ENCODE results near the gene IQCM.

IQCM gene

GRCh38 chr4:149604827-149605226, 210.8 kb downstream of the IQCM start:
- Histone ChIP-seq H3K4me1 (ENCODE audit: control insufficient read depth, insufficient read depth, low read length) (no peaks in the 10 kb centered on the region), H3K4me3 (ENCODE audit: low read depth, low read length) (no peak overlapping the region), H3K36me3 (ENCODE audit: control insufficient read depth in 2 of 2, insufficient read depth in 1 of 2, low read length in 2 of 2) (no peaks in the 10 kb centered on the region), H3K27ac (ENCODE audit: extremely low read depth, low read depth, low read length) (no peak overlapping the region), H3K9me3 (ENCODE audit: control insufficient read depth, insufficient read depth, low read depth, low read length) (no peaks in the 10 kb centered on the region)
- no peak for TF ChIP-seq ZNF654 (tag by site-specific recombination; IDR thresholded peaks at IDR 0.05; ENCODE audit: low read depth)
- no peak for TF ChIP-seq SP7 (tag by site-specific recombination; IDR thresholded peaks at IDR 0.05)
- ChIA-PET POLR2A (no interaction called here), CTCF (no interaction called here)

- no peaks in the 10 kb centered on the region for H3K36me3 ChIP-seq (ENCODE audit: control insufficient read depth in 2 of 2, insufficient read depth in 1 of 2, low read length in 2 of 2)
- no peak for TF ChIP-seq ZNF664 (tag by site-specific recombination; IDR thresholded peaks at IDR 0.05)
- no peaks in the 10 kb centered on the region for H3K4me1 ChIP-seq (ENCODE audit: control insufficient read depth, insufficient read depth, low read length)
- H3K4me3 ChIP-seq (ENCODE audit: low read depth, low read length): no peak overlapping the region
- POLR2A ChIA-PET: no interaction called here
- H3K9me3 ChIP-seq (ENCODE audit: control insufficient read depth, insufficient read depth, low read depth, low read length): no peaks in the 10 kb centered on the region
- no peak overlapping the region for H3K27ac ChIP-seq (ENCODE audit: extremely low read depth, low read depth, low read length)
- CTCF ChIA-PET: no interaction called here
Observed at GRCh38 chr4:149595500-149595899, 220.1 kb downstream of the IQCM start.

GRCh38 chr4:149589826-149590225, 225.8 kb downstream of the IQCM start:
- Histone ChIP-seq H3K36me3 (ENCODE audit: control insufficient read depth in 2 of 2, insufficient read depth in 1 of 2, low read length in 2 of 2) (no peaks in the 10 kb centered on the region), H3K27ac (ENCODE audit: extremely low read depth, low read depth, low read length) (no peak overlapping the region), H3K4me3 (ENCODE audit: low read depth, low read length) (no peak overlapping the region), H3K9me3 (ENCODE audit: control insufficient read depth, insufficient read depth, low read depth, low read length) (no peaks in the 10 kb centered on the region), H3K4me1 (ENCODE audit: control insufficient read depth, insufficient read depth, low read length) (no peaks in the 10 kb centered on the region)
- CTCF ChIA-PET: no interaction called here
- POLR2A ChIA-PET: no interaction called here
- TF ChIP-seq ZNF24 (tag by site-specific recombination; IDR thresholded peaks at IDR 0.05) (no peak), ZNF114 (tag by site-specific recombination; IDR thresholded peaks at IDR 0.05) (no peak), ZNF433 (tag by site-specific recombination; IDR thresholded peaks at IDR 0.05; ENCODE audit: low read depth) (no peak), ZNF510 (tag by site-specific recombination; IDR thresholded peaks at IDR 0.05; ENCODE audit: insufficient replicate concordance) (no peak), PRDM10 (tag by site-specific recombination; IDR thresholded peaks at IDR 0.05) (no peak), ZNF645 (tag by site-specific recombination; IDR thresholded peaks at IDR 0.05) (no peak), REST (tag by site-specific recombination; IDR thresholded peaks at IDR 0.05) (no peak), ZNF146 (tag by site-specific recombination; IDR thresholded peaks at IDR 0.05) (no peak), SP2 (tag by site-specific recombination; IDR thresholded peaks at IDR 0.05) (no peak), ZNF837 (tag by site-specific recombination; IDR thresholded peaks at IDR 0.05) (no peak)
